ENCODE results near the gene SH2D3C.
"Not testable (repeated sequence)": the region's sequence is repeated elsewhere in the genome, so short reads cannot be mapped to it uniquely, and the experiment has no call there.

Gene SH2D3C

DNA sequence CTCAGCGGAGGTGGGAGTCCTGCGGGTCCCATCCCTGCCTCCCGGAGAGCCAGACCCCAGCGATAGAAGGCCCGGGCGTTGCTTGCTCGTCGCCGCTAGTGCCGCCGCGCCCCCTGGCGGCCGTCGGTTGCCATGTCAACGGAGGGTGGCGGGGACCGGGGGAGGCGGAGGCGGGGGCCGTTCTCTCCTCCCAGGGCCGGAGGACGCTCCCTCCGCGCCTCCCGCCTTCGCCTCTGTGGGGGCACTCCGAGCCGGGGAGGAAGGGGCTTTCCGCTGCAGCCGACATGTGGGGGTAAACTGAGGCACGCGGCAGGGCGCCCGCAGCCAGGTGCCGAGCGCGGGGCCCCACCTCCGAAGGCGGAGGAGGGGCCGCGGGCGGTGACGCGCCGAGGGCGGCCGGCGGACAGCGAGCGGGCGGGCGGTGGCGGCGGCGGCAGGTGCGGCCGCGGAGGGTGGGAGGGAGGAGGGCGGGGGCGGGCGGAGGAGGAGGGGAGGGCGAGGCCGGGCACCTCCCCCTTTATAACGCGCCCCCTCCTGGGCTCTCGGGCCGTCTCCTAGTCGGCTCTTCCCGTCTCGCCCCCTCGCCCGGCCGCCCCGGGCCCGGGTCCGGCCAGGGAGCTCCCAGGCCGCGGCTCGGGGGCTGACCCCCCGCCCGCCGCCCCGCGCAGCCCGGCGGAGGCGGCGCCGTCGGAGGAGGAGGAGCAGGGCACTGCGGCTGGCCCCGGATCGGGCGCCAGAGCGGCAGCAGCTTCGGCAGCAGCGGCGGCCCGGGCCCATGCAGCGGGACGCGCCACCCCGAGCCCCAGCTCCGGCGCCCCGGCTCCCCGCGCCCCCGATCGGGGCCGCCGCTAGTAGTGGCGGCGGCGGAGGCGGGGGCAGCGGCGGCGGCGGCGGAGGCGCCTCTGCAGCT is 6.8 kb upstream of the SH2D3C start:
- DNase-seq: peak; percentile 70

DNA sequence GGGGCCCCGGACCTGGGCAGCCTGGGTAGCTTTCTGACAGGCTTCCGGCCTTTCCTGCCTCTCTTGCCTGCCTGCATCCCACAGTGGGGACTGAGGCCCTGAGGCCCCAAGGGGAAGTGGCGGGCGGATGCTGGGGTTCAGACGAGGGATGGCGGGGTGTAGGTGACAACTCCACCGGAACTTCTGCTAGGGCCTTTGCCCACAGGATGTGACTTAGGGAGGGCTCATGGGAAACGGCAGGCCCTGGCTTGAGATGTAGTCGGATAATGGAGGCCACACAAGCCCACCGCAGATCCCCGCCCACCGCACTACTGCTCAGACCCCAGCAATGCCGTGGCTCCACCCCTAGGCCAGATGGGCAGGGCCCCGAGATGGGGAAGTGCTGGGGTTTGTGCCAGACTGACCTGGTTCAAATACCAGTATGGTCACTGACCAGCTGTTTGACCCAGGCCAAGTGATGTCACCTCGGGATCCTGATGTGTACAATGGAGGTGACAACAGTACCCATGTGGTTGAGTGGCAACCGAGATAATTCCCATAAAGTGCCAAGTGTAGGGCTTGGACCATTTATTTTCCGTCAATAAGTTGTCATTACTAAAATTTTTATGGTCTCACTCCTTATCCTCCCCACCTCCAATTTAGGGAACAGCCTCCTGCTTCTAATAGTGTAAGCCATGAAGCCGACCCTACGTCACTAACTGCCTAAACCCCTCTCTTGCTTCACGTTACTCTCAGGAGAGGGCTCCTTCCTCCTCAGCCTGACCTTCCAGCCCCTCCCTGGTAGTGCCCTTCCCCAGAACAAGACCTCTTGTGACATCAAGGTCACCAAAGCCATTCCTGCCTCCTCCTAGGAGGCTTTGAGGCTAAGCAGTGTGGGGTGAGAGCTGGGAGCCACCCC is 4.9 kb upstream of the SH2D3C start:
- no peak for DNase-seq

DNA sequence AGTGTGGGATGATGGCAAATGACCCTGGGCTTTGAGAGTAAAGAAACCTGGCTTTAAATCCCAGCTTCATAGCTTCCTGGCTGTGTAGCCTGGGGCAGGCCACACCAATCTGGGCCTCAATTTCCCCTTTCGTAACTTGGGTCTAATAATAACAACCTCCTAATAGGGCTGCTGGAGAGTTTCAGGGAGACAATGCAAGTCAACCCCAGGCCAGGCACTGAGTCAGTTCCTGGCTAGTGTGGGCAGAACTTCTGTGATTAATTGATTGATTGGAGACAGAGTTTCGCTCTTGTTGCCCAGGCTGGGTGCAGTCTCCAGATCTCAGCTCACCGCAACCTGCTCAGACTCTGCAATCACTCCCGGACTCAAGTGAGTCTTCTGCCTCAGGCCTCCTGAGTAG is 3.3 kb upstream of the SH2D3C start:
- DNase-seq: no peak

DNA sequence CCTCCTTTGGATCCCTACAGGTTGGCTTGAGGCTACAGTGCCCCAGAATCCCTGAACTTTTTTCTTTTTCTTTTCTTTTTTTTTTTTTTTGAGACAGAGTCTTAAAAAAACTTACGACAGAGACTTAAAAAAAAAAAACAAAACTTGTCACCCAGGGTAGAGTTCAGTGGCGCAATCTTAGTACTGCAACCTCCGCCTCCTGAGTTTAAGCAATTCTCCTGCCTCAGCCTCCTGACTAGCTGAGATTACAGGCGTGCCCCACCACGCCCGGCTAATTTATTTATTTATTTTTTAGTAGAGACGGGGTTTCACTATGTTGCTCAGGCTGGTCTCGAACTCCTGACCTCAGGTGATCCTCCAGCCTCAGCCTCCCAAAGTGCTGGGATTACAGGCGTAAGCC is 2.4 kb upstream of the SH2D3C start:
- not testable (repeated sequence) for DNase-seq

DNA sequence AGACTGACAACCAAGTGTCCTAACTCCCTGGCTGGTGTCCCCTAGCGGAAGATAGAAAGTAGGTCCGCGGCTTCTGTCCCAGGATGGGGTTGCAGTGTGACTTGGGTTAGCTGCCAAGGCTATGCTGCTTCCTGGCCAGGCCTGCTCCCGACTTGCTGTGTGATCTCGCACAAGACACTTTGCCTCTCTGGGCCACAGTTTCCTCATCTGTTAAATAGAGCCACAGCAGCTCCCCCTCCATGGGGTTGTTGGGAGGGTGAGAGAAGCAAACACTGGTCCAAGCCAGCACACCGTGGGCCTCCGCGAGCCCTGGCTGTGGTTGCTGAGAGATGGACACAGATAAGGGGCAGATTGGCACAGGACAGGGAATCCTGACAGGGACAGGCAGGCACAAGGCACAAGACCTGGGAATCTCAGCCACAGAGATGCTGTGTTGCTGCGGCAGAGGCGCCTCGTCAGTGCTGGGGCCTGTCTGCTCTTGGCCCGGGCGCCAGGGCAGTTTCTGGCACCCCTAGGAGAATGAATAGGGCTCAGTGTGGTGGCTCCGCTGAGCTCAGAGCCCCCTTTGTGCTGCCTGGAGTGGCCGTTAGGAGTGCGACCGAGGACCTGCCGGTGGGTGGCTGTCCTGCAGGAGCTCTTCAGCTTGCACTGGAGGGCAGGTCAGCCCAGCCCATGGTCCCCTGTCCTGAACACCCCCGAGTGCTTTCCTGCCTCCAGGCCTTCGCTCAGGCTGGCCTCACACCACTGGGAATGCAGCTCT is 1.8 kb upstream of the SH2D3C start:
- no peak for DNase-seq

DNA sequence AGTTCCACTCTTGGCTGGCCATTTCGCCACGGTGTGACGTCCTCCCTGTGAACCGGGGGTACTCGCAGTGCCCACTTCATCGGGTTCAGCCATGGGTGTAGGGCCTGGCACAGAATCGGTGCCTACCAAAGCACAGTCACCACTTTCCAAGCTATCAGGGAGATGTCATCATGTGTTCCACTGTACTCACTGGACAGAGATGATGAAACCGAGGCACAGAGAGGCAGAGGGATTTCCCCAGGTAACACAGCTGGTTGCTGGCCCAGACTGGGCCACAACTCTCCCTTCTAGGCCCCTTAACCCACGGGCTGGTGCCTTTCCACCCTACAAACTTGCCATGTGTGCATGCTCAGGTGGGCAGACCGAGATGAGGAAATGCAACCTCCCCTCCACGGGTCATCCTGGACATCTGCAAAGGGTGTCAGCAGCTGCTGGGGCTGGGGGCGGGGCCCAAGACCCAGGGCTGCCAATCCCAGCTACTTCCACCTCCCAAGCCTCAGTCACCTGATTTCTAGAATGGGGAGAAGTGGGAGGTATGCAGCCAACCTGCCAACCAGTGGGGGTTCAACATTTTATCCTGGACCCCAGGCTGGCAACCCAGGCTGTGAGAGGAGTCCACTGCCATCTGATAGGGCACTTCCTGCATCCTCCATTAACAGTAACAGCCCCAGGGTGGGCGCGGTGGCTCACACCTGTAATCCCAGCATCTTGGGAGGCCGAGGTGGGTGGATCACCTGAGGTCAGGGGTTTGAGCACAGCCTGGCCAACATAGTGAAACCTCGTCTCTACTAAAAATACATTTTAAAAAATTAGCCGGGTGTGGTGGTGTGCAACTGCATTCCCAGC is 893 bp upstream of the SH2D3C start:
- no peak for DNase-seq

DNA sequence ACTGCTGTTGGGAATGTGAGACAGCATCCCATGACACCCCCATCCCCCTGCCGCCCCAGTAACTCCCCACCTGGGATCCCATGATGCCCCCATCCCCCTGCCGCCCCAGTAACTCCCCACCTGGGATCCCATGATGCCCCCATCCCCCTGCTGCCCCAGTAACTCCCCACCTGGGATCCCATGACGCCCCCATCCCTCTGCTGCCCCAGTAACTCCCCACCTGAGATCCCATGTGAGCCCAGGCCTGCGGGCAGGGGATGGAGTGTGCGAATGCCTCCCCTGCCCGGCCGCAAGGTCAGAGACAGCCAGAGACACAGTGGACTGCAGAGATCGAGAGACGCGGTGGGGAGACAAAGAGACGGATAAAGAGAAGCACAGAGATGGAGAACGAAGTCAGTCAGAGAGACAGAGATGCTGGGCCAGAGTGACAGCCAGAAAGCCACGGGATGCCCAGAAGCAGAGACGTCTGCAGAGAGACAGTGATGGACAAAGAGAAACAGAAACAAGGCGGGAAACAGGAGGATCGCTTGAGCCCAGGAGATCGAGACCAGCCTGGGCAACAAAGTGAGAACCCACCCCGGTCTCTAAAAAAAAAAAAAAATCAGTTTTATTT is 992 bp downstream of the SH2D3C start:
- DNase-seq: no peak

DNA sequence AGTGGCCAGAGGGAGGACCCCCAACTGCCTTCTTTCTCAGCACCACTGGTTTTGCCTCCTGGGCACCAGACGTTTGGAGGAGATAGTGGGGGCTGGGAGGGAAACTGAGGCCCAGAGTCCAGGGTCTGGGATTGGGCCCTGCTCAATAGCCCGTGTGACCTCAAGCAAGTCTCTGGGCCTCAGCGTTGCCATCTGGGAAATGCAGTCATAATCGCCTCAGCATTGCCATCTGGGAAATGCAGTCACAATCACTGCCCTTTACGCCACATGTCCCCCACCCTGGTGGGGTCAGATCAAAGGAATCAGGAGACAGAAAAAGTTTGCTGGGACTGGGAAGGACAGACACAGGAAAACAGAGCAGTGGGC is 1.6 kb downstream of the SH2D3C start:
- no peak for DNase-seq

DNA sequence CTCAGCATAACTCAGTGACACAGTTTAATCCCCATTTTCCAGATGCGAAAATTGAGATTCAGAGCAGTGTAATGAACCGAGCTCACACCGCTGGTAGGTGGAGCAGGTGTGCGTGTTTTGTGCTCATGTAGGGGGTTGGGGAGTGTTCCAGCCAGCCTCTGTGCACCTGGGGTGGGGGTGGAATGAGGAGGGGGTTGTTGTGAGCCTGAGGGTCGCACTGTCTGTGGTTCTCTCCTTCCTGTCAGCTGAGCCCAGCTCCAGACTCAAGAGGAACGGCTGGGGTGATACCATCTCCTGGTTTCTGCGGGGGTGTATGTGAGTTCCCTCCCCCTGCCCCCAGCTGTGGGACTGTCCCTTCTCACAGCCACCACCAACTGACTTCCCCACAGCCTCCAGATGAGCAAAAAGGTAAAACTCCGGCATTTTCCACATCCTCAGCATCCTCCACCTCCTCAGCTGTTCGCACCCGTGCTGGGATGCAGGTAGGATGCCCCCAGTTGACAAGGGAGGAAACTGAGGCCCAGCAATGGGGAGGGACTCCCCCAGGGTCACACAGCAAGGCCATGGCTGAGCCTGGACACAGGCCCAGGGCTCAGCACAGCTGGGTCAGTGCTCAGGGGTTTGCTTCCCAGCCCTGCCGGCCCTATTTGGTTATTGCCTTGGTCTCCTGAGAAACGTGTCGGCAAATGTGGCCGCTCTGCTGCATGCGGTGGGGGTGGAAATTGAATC is 2.1 kb downstream of the SH2D3C start:
- no peak for DNase-seq

DNA sequence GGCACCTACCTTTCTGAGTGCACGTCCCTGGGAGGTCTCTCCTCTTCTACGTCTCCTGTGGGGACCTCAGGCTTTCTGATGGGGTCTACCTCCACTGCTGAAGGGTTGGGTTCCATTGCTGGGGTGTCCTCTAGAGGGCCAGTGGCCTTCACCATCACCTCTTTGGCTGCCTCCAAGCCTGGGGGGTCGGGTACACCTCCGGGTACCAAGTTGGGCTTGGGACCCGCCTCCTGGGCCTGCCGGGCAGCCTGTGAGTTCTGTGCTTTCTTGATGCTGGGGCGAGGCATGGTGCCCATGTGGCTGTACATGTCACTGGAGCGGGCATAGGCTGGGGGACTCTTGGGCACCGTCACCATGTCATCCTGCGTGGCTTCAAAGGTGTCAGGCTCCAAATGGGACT is 4.5 kb downstream of the SH2D3C start:
- DNase-seq: no peak

DNA sequence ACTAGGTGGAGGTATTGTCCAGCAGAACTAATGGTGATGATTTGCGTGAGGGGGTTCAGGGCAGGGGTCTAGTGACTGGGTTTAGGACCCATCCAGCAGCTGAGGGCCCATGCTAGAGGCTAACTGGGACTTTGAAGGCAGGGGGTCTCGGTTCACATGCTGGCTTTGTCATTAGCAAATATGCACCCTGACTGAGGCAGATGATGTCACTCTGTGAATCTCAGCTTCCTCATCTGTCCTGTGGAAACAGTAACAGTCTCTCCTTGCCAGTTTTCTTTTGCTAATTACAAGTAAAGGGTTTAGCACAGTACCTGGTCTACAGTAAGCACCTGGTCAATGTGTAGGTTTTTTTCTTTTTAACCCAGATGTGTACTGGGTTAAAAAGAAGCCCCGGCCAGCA is 5.2 kb downstream of the SH2D3C start:
- no peak for DNase-seq

DNA sequence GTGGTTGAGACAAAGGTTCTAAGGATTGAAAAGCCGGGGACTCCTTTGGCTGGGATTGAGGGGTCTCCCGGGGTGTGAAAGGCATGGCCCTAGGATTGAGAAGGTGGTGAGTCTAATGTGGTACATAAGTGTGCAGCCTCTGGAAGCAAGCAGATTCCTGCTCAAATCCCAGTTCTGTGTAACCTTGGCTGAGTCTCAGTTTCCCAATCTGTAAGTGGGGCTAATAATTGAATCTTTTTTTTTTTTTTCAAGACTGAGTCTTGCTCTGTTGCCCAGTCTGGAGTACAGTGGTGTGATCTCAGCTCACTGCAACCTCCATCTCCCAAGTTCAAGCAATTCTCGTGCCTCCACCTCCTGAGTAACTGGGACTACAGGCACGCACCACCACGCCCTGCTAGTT is 5.9 kb downstream of the SH2D3C start:
- DNase-seq: no peak

DNA sequence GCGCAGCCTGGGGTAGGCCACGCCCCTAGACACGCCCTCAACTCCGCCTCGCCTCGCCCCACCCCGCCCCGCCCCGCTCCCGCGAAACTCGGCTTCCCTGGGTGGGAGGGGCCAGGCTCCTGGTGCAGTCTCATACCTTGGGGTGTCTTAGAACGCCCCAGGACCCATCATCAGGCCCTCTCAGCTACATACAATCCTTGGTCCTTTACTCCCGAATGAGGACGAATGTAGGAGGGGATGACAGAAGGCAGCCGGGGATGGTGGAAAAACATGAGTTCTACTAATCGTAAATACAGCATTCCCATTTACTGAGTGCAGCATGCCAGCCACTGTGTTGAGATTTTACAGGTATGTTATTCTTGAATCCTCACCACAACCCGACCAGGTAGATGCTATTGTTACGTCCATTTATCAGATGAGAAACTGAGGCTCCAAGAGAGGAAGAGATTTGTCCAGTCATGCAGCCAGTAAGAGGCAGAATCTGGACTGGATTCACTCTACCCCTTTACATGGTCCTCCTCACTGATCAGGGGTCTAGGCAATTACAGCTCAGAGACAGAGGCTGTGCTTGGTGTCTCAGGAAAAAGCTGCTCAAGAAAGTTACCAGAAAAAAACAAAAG is 6.8 kb downstream of the SH2D3C start:
- DNase-seq: no peak

DNA sequence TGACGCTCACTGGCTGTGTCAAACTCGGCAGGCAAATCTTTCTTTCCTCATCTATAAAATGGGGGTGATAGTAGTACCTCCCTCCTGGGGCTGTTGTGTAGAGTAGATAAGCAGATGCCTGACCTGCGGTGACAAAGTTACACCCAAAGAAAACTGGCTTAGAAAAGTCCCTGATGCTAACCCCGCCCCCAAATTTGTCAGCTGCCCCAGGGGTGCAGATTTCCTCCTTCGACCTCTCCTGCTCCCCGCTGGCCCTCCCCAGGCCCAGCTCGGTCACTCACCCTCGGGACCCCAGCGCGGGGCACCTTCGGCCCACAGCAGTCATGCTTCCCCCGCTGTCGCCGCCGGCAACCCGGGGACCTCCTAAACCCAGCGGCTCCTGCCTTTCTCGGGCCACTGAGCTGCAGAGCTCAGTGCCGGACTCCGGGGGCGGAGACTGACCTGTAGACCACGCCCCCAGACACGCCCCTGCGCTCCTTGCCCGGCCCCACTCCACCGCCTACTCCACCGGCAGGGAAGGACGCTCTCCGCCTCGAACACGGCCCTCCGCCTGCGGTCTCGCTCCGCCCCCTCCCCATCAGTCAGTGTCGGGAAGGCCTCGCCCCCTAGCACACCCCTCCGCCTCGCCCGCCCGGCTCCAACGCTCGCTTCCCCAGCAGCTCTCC is 7.4 kb downstream of the SH2D3C start:
- peak; percentile 94 for DNase-seq

DNA sequence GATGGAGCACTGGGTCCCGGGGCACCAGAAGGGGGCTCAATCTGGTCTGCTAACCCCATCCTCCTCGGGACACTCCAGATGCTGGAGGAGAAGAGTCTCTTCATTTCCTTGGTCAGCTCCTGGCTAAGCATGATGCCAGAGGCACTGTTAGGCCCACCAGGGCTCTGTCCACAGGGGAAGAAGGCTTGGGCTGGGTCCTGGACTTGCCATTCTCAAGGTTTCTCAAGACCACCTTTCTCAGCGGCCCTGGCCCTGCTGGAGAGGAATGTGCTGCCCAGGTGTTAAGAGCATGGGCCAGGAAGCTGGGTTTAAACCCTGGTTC is 7.9 kb downstream of the SH2D3C start:
- no peak for DNase-seq

DNA sequence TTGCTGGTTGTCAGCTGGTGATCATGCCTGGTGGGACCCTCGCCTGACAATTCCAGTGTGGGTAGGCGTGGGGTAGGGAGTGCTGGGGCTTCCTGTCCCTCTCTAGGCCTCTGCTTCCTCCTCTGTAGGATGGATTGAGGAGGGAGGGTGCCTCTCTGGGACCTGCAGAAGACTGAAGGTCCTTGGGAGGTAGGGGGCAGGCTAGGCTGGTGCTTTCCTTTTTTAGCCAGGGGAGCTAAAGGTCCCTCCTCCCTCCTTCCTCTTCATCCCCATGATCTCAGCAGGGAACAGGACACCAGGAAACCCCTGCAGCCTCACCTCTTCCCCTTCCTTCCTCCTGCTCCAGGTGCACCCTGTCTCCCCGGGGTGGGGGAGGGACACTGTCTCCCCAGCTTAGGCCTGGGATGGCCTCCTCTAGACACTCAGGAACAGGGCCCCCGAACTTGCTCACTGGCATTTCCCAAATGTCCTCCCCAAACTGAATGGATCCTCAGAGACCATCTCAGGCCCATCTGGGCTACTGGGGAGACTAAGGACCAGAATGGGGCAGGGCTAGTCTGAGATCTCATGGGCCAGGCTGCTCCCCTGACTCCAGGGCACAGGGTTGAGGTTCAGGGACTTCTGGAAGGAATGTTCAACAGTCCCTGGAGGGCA is 8.4 kb downstream of the SH2D3C start:
- DNase-seq: no peak

DNA sequence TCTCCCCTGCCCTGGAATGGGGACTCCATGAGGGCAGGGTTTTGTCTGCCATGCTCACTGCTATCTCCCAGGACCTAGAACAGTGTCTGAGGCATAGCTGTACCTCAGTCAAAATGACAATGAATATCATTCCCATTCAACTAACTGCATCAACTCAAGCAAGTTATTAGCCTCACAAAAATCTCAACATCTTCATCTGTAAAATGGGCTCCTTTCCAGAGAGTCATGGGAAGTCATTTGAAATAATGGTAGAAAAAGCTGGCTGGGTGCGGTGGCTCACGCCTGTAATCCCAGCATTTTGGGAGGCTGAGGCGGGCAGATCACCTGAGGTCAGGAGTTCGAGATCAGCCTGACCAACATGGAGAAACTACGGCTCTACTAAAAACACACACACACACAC is 9.4 kb downstream of the SH2D3C start:
- DNase-seq: no peak

DNA sequence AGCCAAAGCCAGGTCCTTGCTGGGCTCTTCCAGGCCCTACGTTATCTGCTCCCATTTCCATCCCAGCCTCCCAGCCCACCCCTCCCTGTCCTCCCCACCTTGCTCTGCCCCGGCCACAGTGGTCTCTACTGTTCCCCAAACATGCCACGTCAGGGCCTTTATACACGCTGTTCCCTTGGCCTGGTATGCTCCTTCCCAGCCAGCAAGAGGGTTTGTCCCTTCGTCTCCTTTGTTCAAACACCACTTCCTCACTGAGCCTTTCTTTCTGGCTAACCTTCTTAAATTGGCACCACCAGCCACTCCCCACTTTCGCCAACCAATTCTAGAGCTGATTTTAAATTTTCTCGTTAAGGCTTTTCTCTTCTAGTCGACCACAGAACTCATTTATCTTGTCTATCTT is 9.8 kb downstream of the SH2D3C start:
- no peak for DNase-seq

DNA sequence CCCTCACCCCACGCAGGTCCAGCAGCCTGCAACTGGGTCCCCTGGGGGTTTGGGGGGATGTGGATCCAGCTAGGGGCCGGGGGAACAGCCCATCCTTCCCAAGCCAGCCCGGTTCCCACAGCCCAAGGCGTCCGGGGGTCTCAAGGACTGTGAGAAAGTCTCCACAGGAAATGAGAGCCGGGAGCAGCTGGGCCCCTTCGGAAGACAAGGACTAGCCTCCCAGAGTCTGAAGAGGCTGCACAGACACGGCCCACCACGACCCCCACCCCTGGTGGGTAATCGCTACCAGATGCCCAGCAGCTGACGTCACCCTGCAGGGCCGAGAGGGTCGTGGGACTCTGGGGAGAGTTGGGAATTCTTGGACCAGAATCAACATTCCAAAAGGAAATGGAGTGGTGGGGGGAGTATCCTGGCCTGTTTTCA is 10.5 kb downstream of the SH2D3C start:
- no peak for DNase-seq

DNA sequence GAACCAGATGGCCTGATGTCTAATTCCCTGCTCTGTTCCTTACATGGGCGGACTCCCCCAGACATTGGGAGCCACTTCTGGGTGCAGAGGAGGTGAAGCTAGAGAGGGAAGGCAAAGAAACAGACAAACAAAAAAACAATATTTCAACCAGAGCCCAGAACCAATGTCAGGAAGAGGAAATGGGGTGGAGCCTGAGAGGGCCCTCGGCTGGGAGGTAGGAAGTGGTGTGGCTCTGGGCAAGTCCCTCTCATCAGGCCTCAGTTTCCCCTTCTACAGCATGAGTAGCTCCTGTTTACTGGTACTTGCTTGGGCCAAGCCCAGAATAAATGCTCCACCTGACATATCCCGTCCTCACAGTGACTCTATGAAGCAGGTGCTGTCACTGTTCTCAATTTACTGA is 11.1 kb downstream of the SH2D3C start:
- DNase-seq: no peak

All from DMS153 (cell line).